Duodenal mucosa (tissue), 2 donors: ENCODE results near the gene SNAP25.

Source experiments
- H3K27ac ChIP-seq: one replicate; pipeline ENCODE4 v1.7.0; 2013; ENCODE audit warnings: low read depth, low read length
- H3K27me3 ChIP-seq, 2 donors: one replicate each; pipeline ENCODE4 v1.7.0; 2013; ENCODE audit warnings: low read length in 2 of 2, control low read depth in 1 of 2; ENCODE audit not compliant: insufficient read depth in 2 of 2, control insufficient read depth in 1 of 2
- H3K36me3 ChIP-seq, 2 donors: one replicate each; pipeline ENCODE4 v1.7.0; 2013; ENCODE audit warnings: low read length in 2 of 2, control low read depth in 1 of 2; ENCODE audit not compliant: insufficient read depth in 2 of 2, control insufficient read depth in 1 of 2
- H3K4me1 ChIP-seq, 2 donors: one replicate each; pipeline ENCODE4 v1.7.0; 2013; ENCODE audit warnings: low read length in 2 of 2, control low read depth in 1 of 2; ENCODE audit not compliant: insufficient read depth in 2 of 2, control insufficient read depth in 1 of 2
- H3K4me3 ChIP-seq, 2 donors: one replicate each; pipeline ENCODE4 v1.7.0; 2013; ENCODE audit warnings: low read length in 2 of 2, low read depth in 1 of 2
- H3K9ac ChIP-seq, 2 donors: one replicate each; pipeline ENCODE4 v1.7.0; 2013; ENCODE audit warnings: low read length in 2 of 2, low read depth in 1 of 2
- H3K9me3 ChIP-seq, 2 donors: one replicate each; pipeline ENCODE4 v1.7.0; 2013; ENCODE audit warnings: low read length in 2 of 2, control low read depth in 1 of 2; ENCODE audit not compliant: control insufficient read depth in 1 of 2

The SNAP25 gene

DNA sequence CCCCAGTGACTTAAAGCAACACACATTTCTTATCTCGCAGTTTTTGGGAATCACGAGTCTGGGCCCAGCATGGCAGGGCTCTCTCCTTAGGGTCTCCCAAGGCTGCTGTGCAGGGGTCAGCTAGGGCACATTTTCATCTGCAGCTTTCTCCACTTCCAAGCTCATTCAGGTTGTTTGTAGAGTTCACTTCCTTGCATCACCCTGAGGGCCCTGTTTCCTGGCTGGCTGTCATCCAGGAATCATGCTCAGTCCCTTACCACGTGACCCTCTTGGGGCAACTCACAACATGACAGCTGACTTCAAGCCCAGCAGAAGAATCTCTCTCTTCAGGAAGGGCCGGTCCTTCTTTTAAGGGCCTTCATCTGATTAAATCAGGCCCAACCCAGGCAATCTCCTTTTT is 21.3 kb downstream of the SNAP25 start:
- Histone ChIP-seq H3K4me1 (no peaks in the 10 kb centered on the region), H3K27ac (no peak overlapping the region), H3K9me3 (no peaks in the 10 kb centered on the region), H3K36me3 (no peaks in the 10 kb centered on the region), H3K4me3 (no peak overlapping the region), H3K27me3 (no peaks in the 10 kb centered on the region), H3K9ac (no peak overlapping the region)

DNA sequence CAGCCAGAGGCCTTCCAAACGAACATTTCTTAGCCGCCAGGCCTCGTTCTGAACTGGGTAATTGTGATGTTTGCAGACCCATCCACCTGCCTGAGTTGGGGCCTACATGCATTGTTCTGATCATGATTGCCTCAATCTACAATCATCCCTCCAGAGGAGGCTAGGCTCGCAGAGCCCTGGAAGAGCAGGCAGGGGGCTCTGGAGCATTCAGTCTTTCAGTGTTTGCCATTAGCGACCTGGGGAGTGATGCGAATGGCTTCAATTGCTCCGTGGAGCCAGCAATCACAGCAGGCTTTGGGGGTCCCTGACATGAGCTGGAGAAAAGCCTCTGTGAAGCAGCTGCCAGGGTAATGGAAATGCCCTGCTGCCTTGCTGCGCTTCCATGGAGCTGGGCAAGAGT is 22.0 kb downstream of the SNAP25 start:
- Histone ChIP-seq H3K4me1 (no peaks in the 10 kb centered on the region), H3K4me3 (no peak overlapping the region), H3K27me3 (no peaks in the 10 kb centered on the region), H3K36me3 (no peaks in the 10 kb centered on the region), H3K27ac (no peak overlapping the region), H3K9me3 (no peaks in the 10 kb centered on the region), H3K9ac (no peak overlapping the region)

DNA sequence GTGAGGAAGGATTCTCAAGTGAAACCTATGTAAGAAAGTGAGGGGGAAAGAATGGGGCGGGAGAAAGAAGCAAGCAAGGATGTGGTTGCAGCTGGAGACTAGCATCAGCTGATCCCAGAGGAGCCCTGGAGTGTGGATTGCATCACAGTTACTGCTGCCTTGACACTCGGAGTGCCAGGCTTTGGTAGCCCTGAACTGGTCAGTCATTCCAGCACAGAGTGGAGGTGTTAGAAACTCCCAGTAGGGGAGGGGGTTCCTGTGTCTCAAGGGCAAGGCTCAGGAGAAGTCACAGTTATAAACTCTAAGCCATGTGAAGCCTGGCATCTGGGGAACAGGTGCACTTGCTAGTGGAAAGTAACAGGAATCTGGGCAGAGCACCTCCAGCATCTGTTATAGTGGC is 23.5 kb downstream of the SNAP25 start:
- Histone ChIP-seq H3K27ac (no peak overlapping the region), H3K9me3 (no peaks in the 10 kb centered on the region), H3K9ac (no peak overlapping the region), H3K4me3 (no peak overlapping the region), H3K36me3 (no peaks in the 10 kb centered on the region), H3K4me1 (no peaks in the 10 kb centered on the region), H3K27me3 (no peaks in the 10 kb centered on the region)

DNA sequence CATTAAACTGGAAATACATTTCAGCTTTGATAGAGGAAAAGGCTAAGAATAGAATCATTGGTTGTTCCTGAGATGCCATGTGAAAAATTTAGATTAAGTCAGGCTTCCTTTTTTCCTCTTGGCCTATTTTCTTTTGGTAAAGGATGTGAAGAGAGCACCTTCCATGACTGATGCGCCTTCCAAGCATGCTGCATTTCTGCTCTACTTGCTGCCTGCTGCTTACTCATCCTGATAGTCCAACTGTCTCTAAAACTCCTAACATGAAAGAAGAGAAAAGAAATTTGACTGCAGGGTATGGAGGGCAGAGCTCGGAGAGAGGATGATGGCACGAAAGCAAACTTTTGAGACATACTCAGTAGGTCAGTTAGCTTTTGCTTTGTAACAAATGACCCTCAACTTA is 28.8 kb downstream of the SNAP25 start:
- Histone ChIP-seq H3K9ac (no peak overlapping the region), H3K9me3 (no peaks in the 10 kb centered on the region), H3K27me3 (no peaks in the 10 kb centered on the region), H3K27ac (no peak overlapping the region), H3K4me1 (no peaks in the 10 kb centered on the region), H3K36me3 (no peaks in the 10 kb centered on the region), H3K4me3 (no peak overlapping the region)

DNA sequence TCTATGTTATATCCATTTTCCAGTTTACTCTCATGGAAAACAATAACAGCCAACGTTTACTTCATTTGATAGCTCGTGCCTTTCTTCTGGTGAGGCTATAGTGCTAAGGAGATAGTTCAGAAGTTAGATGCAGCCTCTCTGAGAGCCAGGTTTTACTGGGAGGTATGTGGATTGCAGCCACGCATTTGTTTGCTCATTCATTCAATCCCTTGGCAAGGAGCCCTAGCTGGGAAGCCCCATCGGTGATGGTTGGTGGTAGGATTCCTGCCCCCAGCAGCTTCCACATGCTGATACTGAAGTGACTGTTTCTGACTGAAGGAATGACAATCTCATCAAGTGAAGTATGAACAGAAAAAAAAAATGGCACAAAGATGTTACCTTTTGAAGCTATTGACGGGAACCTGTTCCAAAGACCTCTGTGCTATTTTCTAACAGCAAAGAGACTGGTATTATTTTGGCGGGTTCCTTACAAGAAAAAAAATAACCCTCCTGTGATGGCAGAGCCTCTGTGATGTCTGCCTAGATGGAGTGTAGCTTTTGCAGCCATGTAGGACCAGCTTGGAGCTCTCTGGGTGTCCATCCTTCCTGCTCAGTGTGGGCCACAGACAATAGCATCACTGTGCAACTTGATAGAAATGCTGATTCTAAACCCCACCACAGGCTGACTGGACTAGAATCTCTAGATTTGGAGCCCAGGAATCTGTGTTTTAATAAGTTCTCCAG is 30.6 kb downstream of the SNAP25 start:
- Histone ChIP-seq H3K27me3 (no peaks in the 10 kb centered on the region), H3K9ac (no peak overlapping the region), H3K27ac (no peak overlapping the region), H3K4me1 (no peaks in the 10 kb centered on the region), H3K9me3 (no peaks in the 10 kb centered on the region), H3K4me3 (no peak overlapping the region), H3K36me3 (no peaks in the 10 kb centered on the region)

DNA sequence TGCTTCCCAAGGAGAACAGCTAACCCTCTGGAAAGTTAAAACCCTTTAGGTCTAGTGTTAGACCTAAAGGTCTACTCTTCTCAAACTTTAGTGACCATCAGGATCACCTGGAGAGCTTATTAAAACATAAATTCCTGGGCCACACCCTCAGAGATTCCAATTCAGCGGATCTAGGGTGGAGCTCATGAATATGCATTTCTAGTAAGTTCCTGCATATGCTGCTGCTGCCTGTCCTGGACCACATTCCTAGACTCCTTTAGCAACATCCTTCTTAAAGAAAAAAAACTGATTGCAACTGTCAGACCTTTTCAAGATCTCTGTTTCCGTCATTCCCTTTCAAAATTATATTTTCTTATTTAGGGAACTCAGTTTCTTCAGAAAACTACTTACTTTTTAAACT is 31.2 kb downstream of the SNAP25 start:
- Histone ChIP-seq H3K9ac (no peak overlapping the region), H3K4me1 (no peaks in the 10 kb centered on the region), H3K27ac (no peak overlapping the region), H3K36me3 (no peaks in the 10 kb centered on the region), H3K4me3 (no peak overlapping the region), H3K27me3 (no peaks in the 10 kb centered on the region), H3K9me3 (no peaks in the 10 kb centered on the region)

DNA sequence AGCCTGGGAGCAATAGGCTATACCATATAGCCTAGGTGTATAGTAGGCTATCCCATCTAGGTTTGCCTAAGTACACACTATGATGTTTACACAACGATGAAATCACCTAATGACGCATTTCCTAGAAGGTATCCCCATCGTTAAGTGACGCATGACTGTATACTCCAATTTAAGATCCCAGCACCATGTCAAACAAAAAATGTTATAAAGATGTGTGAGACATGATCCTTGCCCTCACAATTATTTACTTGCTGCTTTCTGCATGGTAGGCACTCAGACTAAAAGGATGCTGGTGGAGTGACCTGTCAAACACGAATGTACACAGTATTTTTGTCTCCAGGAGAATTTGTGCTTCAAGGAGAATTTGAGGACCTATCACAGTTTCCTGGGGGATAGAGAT is 32.3 kb downstream of the SNAP25 start:
- Histone ChIP-seq H3K4me3 (no peak overlapping the region), H3K36me3 (no peaks in the 10 kb centered on the region), H3K27me3 (no peaks in the 10 kb centered on the region), H3K27ac (no peak overlapping the region), H3K9me3 (no peaks in the 10 kb centered on the region), H3K4me1 (no peaks in the 10 kb centered on the region), H3K9ac (no peak overlapping the region)

DNA sequence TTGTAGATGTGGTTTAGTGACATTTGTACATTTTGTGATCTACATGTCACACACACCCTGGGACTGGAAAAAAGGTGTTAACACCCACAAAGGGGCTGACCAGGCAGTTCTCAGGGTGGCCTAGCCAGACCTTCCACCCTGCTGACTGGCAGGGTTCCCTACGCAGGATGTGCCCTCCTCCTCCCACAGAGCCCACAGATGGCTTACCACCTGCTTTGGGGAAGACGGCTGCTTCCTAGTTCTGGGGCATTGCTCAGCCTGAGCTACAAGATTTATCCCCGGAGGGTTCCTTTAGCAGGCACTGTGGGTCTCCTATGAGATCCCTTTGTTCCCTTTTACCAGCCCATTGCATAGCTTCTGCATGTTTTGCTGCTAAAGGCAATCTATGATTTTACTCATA is 35.1 kb downstream of the SNAP25 start:
- Histone ChIP-seq H3K27ac (no peak overlapping the region), H3K4me3 (no peak overlapping the region), H3K4me1 (no peaks in the 10 kb centered on the region), H3K36me3 (no peaks in the 10 kb centered on the region), H3K9me3 (no peaks in the 10 kb centered on the region), H3K27me3 (no peaks in the 10 kb centered on the region), H3K9ac (no peak overlapping the region)

DNA sequence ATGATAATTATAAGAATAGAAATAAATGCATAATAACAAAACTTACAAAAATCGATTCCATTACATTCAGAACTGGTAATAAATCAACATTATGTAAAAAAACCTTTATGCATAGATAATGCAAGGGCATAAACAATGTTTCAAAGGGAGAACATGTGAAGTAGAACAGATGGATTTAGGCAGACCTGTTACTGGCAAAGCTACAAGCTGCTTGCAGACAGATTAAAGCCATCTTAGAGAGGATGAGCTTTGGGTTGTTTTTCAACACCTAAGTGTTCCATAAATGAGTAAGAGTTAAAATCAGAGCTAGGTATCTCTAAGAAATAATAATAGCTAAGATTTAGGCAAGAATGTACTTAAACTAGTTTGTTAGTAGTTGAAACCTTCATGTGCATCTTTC is 37.2 kb downstream of the SNAP25 start:
- Histone ChIP-seq H3K4me1 (no peaks in the 10 kb centered on the region), H3K36me3 (no peaks in the 10 kb centered on the region), H3K27me3 (no peaks in the 10 kb centered on the region), H3K9ac (no peak overlapping the region), H3K27ac (no peak overlapping the region), H3K9me3 (no peaks in the 10 kb centered on the region), H3K4me3 (no peak overlapping the region)

DNA sequence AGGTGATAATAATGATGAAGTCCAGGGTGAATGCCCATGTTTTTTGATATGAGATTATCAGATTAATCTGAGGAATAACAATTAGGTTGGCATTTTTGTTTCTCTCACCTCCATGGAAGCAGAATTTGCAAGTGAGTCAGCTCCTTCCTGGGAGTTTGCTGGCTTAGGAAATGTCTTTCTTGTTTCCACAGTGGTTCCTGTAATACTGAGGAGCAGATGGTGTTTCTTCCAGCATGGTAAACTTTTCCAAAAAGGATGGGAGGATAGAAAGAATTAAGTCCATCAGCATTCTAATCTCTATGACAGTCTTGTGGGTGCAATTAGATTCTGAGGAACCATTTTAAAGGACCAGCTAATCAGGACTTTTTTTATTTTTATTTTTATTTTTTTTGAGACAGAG is 40.5 kb downstream of the SNAP25 start:
- H3K9me3 ChIP-seq = no peaks in the 10 kb centered on the region
- no peak overlapping the region for H3K4me3 ChIP-seq
- H3K27ac ChIP-seq = no peak overlapping the region
- no peak overlapping the region for H3K9ac ChIP-seq
- H3K27me3 ChIP-seq = no peaks in the 10 kb centered on the region
- no peaks in the 10 kb centered on the region for H3K4me1 ChIP-seq
- H3K36me3 ChIP-seq = no peaks in the 10 kb centered on the region

DNA sequence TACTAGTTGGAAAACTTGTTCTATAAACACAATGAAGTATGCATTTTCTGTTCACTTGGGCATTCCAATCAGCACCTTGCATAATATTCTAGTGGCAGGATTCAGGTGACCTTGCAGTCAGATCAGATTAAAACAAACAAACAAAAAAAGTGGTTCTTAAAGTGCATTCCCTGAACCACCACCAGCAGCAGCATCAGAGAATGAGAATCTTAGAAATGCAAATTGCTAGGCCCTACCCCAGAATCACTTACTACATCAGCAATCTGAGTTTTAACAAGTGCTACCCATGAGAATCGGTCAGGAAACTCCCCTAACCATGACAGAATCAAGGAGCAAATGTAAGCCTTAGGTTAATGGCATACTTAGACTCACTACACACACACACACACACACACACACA is 41.7 kb downstream of the SNAP25 start:
- Histone ChIP-seq H3K9me3 (no peaks in the 10 kb centered on the region), H3K4me3 (no peak overlapping the region), H3K36me3 (no peaks in the 10 kb centered on the region), H3K27ac (no peak overlapping the region), H3K27me3 (no peaks in the 10 kb centered on the region), H3K4me1 (no peaks in the 10 kb centered on the region), H3K9ac (no peak overlapping the region)
